HepG2 (cell line): ENCODE measurements around the gene SKIC2. TPM values are rescaled to one million over a fixed set of nuclear protein-coding genes. Genes with fewer than 3 reads are reported as not detected.

Source experiments
- ATF5 ChIP-seq: sonication (generic); formaldehyde crosslinking; IDR thresholded peaks from 2 replicates; pipeline ENCODE4 v1.4.0; 2020; ENCODE audit warnings: mild to moderate bottlenecking, low read depth, missing genetic modification reagents
- CERS6 ChIP-seq: sonication (generic); formaldehyde crosslinking; IDR thresholded peaks from 2 replicates; pipeline ENCODE4 v1.5.0; 2020; ENCODE audit warnings: missing genetic modification reagents
- GZF1 ChIP-seq: sonication (generic); formaldehyde crosslinking; IDR thresholded peaks from 2 replicates; pipeline ENCODE4 v1.5.1; 2020; ENCODE audit warnings: mild to moderate bottlenecking, missing genetic modification reagents
- JUNB ChIP-seq: sonication (generic); formaldehyde crosslinking; IDR thresholded peaks from 2 replicates; pipeline ENCODE4 v1.8.0; 2022; ENCODE audit warnings: missing genetic modification reagents, mild to moderate bottlenecking, borderline replicate concordance
- MAFG ChIP-seq: sonication (generic); formaldehyde crosslinking; IDR thresholded peaks from 2 replicates; pipeline ENCODE4 v1.5.1; 2020; ENCODE audit warnings: mild to moderate bottlenecking, missing genetic modification reagents
- MTF2 ChIP-seq: sonication (generic); formaldehyde crosslinking; IDR thresholded peaks from 2 replicates; pipeline ENCODE4 v1.5.0; 2020; ENCODE audit warnings: missing genetic modification reagents, borderline replicate concordance
- NR2F6 ChIP-seq, 2 experiments: IDR thresholded peaks; 2 replicates each; pipeline ENCODE4 v1.6.1; 2016; ENCODE audit warnings: antibody characterized with exemption in 1 of 2, mild to moderate bottlenecking in 1 of 2
- PHF5A ChIP-seq: IDR thresholded peaks from one replicate; pipeline ENCODE4 v1.6.1; 2018; ENCODE audit warnings: low read depth, missing genetic modification reagents; ENCODE audit not compliant: unreplicated experiment
- PRPF4 ChIP-seq: fragments of 200-400 bp; formaldehyde crosslinking; IDR thresholded peaks from 2 replicates; pipeline ENCODE4 v1.6.1; 2016; ENCODE audit warnings: low read length, low read depth; ENCODE audit not compliant: poor library complexity, severe bottlenecking
- RBM22 ChIP-seq: fragments of 200-400 bp; formaldehyde crosslinking; optimal IDR thresholded peaks from 2 replicates; pipeline ENCODE3; 2017; ENCODE audit warnings: mild to moderate bottlenecking, low read length, moderate library complexity
- RXRB ChIP-seq: IDR thresholded peaks from 2 replicates; pipeline ENCODE4 v1.6.1; 2016; ENCODE audit warnings: borderline replicate concordance, missing genetic modification reagents, missing compliant biosample characterization
- SALL1 ChIP-seq: sonication (generic); formaldehyde crosslinking; IDR thresholded peaks from 2 replicates; pipeline ENCODE4 v1.8.0; 2022; ENCODE audit warnings: mild to moderate bottlenecking, missing genetic modification reagents
- TERF1 ChIP-seq: sonication (generic); formaldehyde crosslinking; IDR thresholded peaks from 2 replicates; pipeline ENCODE4 v1.8.0; 2022; ENCODE audit warnings: mild to moderate bottlenecking, missing genetic modification reagents, moderate library complexity
- TGIF2 ChIP-seq: IDR thresholded peaks from 2 replicates; pipeline ENCODE4 v1.6.1; 2016; ENCODE audit warnings: control low read depth, missing compliant biosample characterization
- ZMYM3 ChIP-seq: sonication (generic); formaldehyde crosslinking; IDR thresholded peaks from 2 replicates; pipeline ENCODE4 v1.5.1; 2020; ENCODE audit warnings: mild to moderate bottlenecking, missing genetic modification reagents
- ZNF33A ChIP-seq: sonication (generic); formaldehyde crosslinking; IDR thresholded peaks from 2 replicates; pipeline ENCODE4 v1.5.1; 2020; ENCODE audit warnings: missing genetic modification reagents, mild to moderate bottlenecking, moderate library complexity, borderline replicate concordance
- ZNF570 ChIP-seq: sonication (generic); formaldehyde crosslinking; IDR thresholded peaks from 2 replicates; pipeline ENCODE4 v1.4.0; 2020; ENCODE audit warnings: mild to moderate bottlenecking, missing genetic modification reagents, borderline replicate concordance
- polyA plus RNA-seq, 8 experiments: library from polyadenylated mRNA; depleted of rRNA in 3 of 8; stranded (reverse) in 7 of 8; unstranded in 1 of 8; fragments of >200 nt; fragmentation: Illumina TruSeq in 4 of 8; extraction: Trizol in 4 of 8; gene quantifications; 2 replicates each; pipeline versions ENCODE4 v1.2.1 to v1.2.3, GENCODE V29; 2011 to 2016; ENCODE audit warnings: low read depth in 4 of 8, missing spikeins in 1 of 8, mixed read lengths in 1 of 8; ENCODE audit not compliant: insufficient read depth in 1 of 8
- total RNA-seq, 5 experiments: library from RNA; depleted of rRNA; stranded (reverse); fragments of >200 nt; fragmentation: Illumina TruSeq; extraction: Trizol; gene quantifications; 2 replicates each; pipeline ENCODE4 v1.2.3, GENCODE V29; 2016; ENCODE audit warnings: low read depth in 1 of 5
- TF ChIP-seq, protein P1 (sequence below), 2 experiments: sonication (generic) in 1 of 2; formaldehyde crosslinking in 1 of 2; IDR thresholded peaks; 2 replicates each; pipeline versions ENCODE4 v1.6.1 to v1.9.0; 2014 to 2022; ENCODE audit warnings: antibody characterized with exemption in 1 of 2, borderline replicate concordance in 1 of 2, inconsistent platforms in 1 of 2, low read depth in 1 of 2, missing genetic modification reagents in 1 of 2
- TF ChIP-seq, protein P2 (sequence below): sonication (generic); formaldehyde crosslinking; IDR thresholded peaks from 2 replicates; pipeline ENCODE4 v1.5.0; 2020; ENCODE audit warnings: missing genetic modification reagents

The SKIC2 gene
- total and polyA plus RNA-seq, 2 of the 13 experiments (the other 11 are each of a cell fraction or from before 2014, with no cell fraction given), result 67.1 to 68.4 TPM

DNA sequence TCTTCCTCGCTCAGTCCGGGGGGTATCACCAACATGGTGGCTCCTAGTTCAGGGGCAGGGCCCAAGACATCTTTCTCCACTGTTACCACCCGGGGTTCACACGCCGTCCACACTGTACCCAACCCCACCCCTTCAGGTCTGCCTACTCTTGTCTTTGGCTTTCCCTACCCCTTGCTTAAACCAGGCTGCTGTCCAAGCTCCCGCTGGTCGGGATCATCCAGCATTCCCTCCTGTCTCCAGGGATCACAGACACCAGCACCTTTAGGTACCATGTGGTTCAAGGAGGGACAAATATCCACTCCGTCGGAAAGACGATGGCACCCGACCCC, 599 bp upstream of the SKIC2 start (continued):
- TF ChIP-seq RXRB, result no peak
- TF ChIP-seq, protein P1, sequence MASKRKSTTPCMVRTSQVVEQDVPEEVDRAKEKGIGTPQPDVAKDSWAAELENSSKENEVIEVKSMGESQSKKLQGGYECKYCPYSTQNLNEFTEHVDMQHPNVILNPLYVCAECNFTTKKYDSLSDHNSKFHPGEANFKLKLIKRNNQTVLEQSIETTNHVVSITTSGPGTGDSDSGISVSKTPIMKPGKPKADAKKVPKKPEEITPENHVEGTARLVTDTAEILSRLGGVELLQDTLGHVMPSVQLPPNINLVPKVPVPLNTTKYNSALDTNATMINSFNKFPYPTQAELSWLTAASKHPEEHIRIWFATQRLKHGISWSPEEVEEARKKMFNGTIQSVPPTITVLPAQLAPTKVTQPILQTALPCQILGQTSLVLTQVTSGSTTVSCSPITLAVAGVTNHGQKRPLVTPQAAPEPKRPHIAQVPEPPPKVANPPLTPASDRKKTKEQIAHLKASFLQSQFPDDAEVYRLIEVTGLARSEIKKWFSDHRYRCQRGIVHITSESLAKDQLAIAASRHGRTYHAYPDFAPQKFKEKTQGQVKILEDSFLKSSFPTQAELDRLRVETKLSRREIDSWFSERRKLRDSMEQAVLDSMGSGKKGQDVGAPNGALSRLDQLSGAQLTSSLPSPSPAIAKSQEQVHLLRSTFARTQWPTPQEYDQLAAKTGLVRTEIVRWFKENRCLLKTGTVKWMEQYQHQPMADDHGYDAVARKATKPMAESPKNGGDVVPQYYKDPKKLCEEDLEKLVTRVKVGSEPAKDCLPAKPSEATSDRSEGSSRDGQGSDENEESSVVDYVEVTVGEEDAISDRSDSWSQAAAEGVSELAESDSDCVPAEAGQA (IDR thresholded peaks at IDR 0.05; ENCODE audit: low read depth), result no peak
- TF ChIP-seq, protein P1 (CRISPR knock-in tag; IDR thresholded peaks at IDR 0.05; ENCODE audit: borderline replicate concordance), result no peak
- no peak for TF ChIP-seq ZNF33A
- TF ChIP-seq ATF5 (CRISPR knock-in tag), result no peak
- no peak for TF ChIP-seq JUNB (CRISPR knock-in tag)
- TF ChIP-seq PRPF4, result no peak
- TF ChIP-seq, protein P2, sequence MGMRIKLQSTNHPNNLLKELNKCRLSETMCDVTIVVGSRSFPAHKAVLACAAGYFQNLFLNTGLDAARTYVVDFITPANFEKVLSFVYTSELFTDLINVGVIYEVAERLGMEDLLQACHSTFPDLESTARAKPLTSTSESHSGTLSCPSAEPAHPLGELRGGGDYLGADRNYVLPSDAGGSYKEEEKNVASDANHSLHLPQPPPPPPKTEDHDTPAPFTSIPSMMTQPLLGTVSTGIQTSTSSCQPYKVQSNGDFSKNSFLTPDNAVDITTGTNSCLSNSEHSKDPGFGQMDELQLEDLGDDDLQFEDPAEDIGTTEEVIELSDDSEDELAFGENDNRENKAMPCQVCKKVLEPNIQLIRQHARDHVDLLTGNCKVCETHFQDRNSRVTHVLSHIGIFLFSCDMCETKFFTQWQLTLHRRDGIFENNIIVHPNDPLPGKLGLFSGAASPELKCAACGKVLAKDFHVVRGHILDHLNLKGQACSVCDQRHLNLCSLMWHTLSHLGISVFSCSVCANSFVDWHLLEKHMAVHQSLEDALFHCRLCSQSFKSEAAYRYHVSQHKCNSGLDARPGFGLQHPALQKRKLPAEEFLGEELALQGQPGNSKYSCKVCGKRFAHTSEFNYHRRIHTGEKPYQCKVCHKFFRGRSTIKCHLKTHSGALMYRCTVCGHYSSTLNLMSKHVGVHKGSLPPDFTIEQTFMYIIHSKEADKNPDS, result peak; percentile 83; the same call in 1 of the 2 replicates
- no peak for TF ChIP-seq NR2F6 (IDR thresholded peaks at IDR 0.05)
- TF ChIP-seq NR2F6 (CRISPR knock-in tag; IDR thresholded peaks at IDR 0.05), result no peak
- TF ChIP-seq RBM22, result no peak
- TF ChIP-seq MTF2 (CRISPR knock-in tag), result no peak
- TF ChIP-seq MAFG (CRISPR knock-in tag), result no peak
- no peak for TF ChIP-seq SALL1 (CRISPR knock-in tag)
- no peak for TF ChIP-seq TERF1 (CRISPR knock-in tag)
- no peak for TF ChIP-seq GZF1 (CRISPR knock-in tag)
- TF ChIP-seq ZMYM3 (CRISPR knock-in tag), result no peak
- no peak for TF ChIP-seq PHF5A
- TF ChIP-seq CERS6 (CRISPR knock-in tag), result no peak
- no peak; the same call in 1 of the 2 replicates for TF ChIP-seq ZNF570 (CRISPR knock-in tag)
- TF ChIP-seq TGIF2, result no peak
